ENCODE data around the gene RNF223.

RNF223 gene

DNA sequence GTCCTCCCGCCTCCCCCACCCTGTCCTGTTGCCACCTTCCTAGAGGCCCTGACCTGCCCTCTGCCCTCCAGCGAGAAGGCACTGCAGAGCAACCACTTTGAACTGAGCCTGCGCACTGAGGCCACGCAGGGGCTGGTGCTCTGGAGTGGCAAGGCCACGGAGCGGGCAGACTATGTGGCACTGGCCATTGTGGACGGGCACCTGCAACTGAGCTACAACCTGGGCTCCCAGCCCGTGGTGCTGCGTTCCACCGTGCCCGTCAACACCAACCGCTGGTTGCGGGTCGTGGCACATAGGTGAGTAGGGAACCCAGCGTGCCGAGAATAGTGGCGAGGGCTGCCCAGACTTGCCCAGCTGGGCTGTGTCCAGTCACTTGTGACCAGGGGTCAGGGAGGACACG, 20.4 kb downstream of the RNF223 start:
- Histone ChIP-seq H3K4me2 (ENCODE audit: low read depth, low read length) (no peak overlapping the region), H3K9me2 (replicated peaks; ENCODE audit: insufficient read depth, low read length) (no peaks in the 10 kb centered on the region), H3K9me3 (replicated peaks; ENCODE audit: insufficient read depth, low read length) (no peaks in the 10 kb centered on the region), H3K36me3 (replicated peaks; ENCODE audit: insufficient read depth, low read length) (no peaks in the 10 kb centered on the region), H3K27me3 (replicated peaks; ENCODE audit: insufficient read depth, low read length) (peaks cover 76% of the 10 kb centered on the region), H3F3A (ENCODE audit: insufficient read depth, low read length) (no peaks in the 10 kb centered on the region), H3K4me3 (ENCODE audit: low read length) (no peak overlapping the region), H2AFZ (ENCODE audit: low read length) (no peak overlapping the region), H4K20me1 (ENCODE audit: insufficient read depth, low read length) (no peaks in the 10 kb centered on the region), H3K4me1 (ENCODE audit: low read length) (no peaks in the 10 kb centered on the region), H3K9ac (ENCODE audit: low read length) (no peak overlapping the region), H3K27ac (ENCODE audit: low read length) (no peak overlapping the region), H3K79me2 (ENCODE audit: low read length) (no peaks in the 10 kb centered on the region)
- no peak for DNase-seq
- TF ChIP-seq, protein P1, sequence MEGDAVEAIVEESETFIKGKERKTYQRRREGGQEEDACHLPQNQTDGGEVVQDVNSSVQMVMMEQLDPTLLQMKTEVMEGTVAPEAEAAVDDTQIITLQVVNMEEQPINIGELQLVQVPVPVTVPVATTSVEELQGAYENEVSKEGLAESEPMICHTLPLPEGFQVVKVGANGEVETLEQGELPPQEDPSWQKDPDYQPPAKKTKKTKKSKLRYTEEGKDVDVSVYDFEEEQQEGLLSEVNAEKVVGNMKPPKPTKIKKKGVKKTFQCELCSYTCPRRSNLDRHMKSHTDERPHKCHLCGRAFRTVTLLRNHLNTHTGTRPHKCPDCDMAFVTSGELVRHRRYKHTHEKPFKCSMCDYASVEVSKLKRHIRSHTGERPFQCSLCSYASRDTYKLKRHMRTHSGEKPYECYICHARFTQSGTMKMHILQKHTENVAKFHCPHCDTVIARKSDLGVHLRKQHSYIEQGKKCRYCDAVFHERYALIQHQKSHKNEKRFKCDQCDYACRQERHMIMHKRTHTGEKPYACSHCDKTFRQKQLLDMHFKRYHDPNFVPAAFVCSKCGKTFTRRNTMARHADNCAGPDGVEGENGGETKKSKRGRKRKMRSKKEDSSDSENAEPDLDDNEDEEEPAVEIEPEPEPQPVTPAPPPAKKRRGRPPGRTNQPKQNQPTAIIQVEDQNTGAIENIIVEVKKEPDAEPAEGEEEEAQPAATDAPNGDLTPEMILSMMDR (IDR thresholded peaks at IDR 0.05; ENCODE audit: low read length) = no peak
- TF ChIP-seq EZH2 (optimal IDR thresholded peaks at IDR 0.05; ENCODE audit: low read depth, low read length) (no peak), EZH2phosphoT487 (IDR thresholded peaks at IDR 0.05; ENCODE audit: low read length) (no peak)

GRCh38 chr1:1053022-1053421, 21.1 kb downstream of the RNF223 start:
- no peak for DNase-seq
- no peaks in the 10 kb centered on the region for H3K79me2 ChIP-seq (ENCODE audit: low read length)
- no peak overlapping the region for H3K27ac ChIP-seq (ENCODE audit: low read length)
- no peaks in the 10 kb centered on the region for H3K4me1 ChIP-seq (ENCODE audit: low read length)
- no peak overlapping the region for H3K4me3 ChIP-seq (ENCODE audit: low read length)
- no peaks in the 10 kb centered on the region for H3K9me3 ChIP-seq (replicated peaks; ENCODE audit: insufficient read depth, low read length)
- H2AFZ ChIP-seq (ENCODE audit: low read length) = no peak overlapping the region
- H3K9me2 ChIP-seq (replicated peaks; ENCODE audit: insufficient read depth, low read length) = no peaks in the 10 kb centered on the region
- no peaks in the 10 kb centered on the region for H3F3A ChIP-seq (ENCODE audit: insufficient read depth, low read length)
- no peak overlapping the region for H3K9ac ChIP-seq (ENCODE audit: low read length)
- H3K27me3 ChIP-seq (replicated peaks; ENCODE audit: insufficient read depth, low read length) = peaks cover 70% of the 10 kb centered on the region
- no peaks in the 10 kb centered on the region for H4K20me1 ChIP-seq (ENCODE audit: insufficient read depth, low read length)
- H3K4me2 ChIP-seq (ENCODE audit: low read depth, low read length) = no peak overlapping the region
- TF ChIP-seq EZH2phosphoT487 (IDR thresholded peaks at IDR 0.05; ENCODE audit: low read length) (no peak), EZH2 (optimal IDR thresholded peaks at IDR 0.05; ENCODE audit: low read depth, low read length) (no peak)
- TF ChIP-seq, protein P1 (IDR thresholded peaks at IDR 0.05; ENCODE audit: low read length) = no peak
- no peaks in the 10 kb centered on the region for H3K36me3 ChIP-seq (replicated peaks; ENCODE audit: insufficient read depth, low read length)

- no peak for TF ChIP-seq EZH2phosphoT487 (IDR thresholded peaks at IDR 0.05; ENCODE audit: low read length)
- TF ChIP-seq, protein P1 (IDR thresholded peaks at IDR 0.05; ENCODE audit: low read length) = no peak
- TF ChIP-seq EZH2 (optimal IDR thresholded peaks at IDR 0.05; ENCODE audit: low read depth, low read length) = no peak
- H3K4me1 ChIP-seq (ENCODE audit: low read length) = no peaks in the 10 kb centered on the region
- no peaks in the 10 kb centered on the region for H3K9me3 ChIP-seq (replicated peaks; ENCODE audit: insufficient read depth, low read length)
- H3F3A ChIP-seq (ENCODE audit: insufficient read depth, low read length) = no peaks in the 10 kb centered on the region
- no peaks in the 10 kb centered on the region for H3K36me3 ChIP-seq (replicated peaks; ENCODE audit: insufficient read depth, low read length)
- H3K4me2 ChIP-seq (ENCODE audit: low read depth, low read length) = no peak overlapping the region
- no peaks in the 10 kb centered on the region for H3K79me2 ChIP-seq (ENCODE audit: low read length)
- no peak overlapping the region for H3K9ac ChIP-seq (ENCODE audit: low read length)
- DNase-seq = no peak
- no peak overlapping the region for H3K4me3 ChIP-seq (ENCODE audit: low read length)
- H3K27me3 ChIP-seq (replicated peaks; ENCODE audit: insufficient read depth, low read length) = peaks cover 68% of the 10 kb centered on the region
- H4K20me1 ChIP-seq (ENCODE audit: insufficient read depth, low read length) = no peaks in the 10 kb centered on the region
- no peaks in the 10 kb centered on the region for H3K9me2 ChIP-seq (replicated peaks; ENCODE audit: insufficient read depth, low read length)
- H2AFZ ChIP-seq (ENCODE audit: low read length) = no peak overlapping the region
- H3K27ac ChIP-seq (ENCODE audit: low read length) = no peak overlapping the region
These were observed 21.9 kb downstream of the RNF223 start for GRCh38 chr1:1052003-1052840.

Data from MM.1S (cell line).